CD4-positive, alpha-beta T cell treated with Interleukin-4 for 1 hour (primary cell): ENCODE measurements around the gene CTSW.

Source experiments
- DNase-seq, 2 donors: peaks; one replicate each; pipeline ENCODE4 v3.0.0-alpha.2; 2020 to 2022

Gene CTSW

DNA sequence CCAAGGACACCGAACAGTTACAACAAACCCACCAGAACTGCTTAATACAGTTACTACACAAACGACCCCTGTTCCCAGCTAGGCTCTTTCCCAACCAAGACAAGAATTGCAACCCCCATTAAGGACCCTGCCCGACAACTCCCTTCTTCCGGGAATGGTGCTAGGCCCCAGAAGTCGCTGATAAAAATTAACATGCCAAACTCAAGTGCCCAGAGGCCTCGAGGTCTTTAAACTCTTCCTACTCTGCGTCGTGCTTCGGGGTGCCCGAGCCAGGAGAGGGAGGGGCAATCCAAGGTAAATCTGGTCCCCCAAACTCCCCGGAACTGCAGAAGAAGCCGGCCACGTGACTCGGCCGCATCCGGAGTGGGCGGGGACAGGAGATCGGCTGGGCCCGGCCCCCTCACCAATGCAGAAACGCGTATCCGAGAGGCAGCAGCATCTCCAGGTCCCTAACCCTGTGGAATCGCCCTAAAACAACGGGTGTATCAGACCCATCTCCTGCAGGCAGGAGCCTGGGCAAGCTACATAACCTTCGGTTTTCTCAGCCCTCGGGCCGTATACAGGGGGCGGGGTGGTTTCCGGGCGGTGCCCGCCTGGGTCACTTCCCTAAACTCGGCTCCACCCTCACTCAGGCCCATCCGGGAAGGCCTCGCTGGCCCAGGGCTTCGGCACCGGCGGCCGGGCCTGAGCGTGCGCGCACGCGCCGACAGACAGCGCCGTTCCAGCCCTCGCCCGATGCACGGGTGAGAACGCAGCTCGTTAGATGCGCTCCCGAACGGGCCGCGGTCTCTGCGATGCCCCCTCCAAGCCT, 22.7 kb upstream of the CTSW start:
- DNase-seq, result peak; percentile 85 to 87

GRCh38 chr11:65857500-65857852, 22.2 kb upstream of the CTSW start:
- peak; percentile 35 to 65 for DNase-seq

GRCh38 chr11:65857853-65858680, 21.6 kb upstream of the CTSW start, which contains the start of gene CFL1:
CFL1 (minus strand) TSS chr11:65858180; CDS start chr11:65858099, 81 bp downstream.
- DNase-seq, result peak; percentile 97 to 98

DNA sequence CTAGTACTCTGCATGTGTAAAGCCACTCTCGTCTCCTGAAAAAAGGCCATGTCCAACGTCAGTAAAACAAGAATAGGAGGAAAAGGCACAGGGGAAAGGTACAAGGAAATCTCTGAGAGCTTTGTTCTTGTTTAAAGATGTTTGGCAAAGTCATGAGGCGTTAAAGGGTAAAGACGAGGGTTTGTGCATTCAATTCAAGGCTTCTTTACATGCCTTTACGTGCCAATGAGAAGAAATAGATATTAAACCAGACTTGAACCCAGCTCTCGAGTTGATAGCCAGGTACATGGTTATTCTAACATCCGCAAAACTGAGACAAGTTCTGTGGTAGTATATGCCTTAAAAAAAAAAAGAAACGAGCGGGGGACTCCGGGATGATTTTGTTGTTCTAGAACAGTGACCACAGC, 21.0 kb upstream of the CTSW start:
- no peak for DNase-seq

DNA sequence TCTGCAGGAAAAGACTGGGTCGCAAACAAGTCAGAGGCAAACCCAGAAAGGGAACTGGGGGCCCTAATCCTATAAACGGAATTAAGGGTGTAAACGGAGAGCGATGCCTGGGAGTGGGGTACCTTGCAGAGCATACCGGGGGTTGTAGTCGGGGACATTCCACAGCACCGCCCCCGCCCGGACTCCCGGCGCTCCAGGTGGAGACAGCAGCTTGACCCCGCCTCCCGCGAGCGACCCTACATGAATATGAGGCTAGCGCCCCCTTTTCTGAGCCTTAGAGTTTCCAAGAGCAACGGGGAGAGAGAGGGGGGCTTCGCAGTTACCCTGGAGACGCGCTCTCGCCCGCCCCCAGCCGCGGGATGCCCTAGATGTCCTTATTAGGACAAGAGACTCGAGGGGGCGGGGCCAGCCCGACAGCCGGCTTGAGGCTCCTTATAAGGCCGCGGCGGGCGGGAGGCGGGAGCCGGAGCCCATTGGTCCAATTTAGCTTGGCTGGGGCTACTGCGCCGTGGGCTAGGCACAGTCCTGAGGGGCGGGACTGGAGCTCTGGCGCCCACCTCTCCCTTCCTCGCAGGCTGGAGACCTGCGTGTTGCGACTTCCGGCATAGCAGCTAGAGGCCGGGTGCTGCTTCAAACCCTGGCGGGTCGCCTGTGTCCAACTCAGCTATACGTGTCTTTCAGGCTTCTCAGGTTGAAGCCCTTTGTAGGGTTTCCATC, 20.4 kb upstream of the CTSW start:
- DNase-seq, result peak; percentile 97

DNA sequence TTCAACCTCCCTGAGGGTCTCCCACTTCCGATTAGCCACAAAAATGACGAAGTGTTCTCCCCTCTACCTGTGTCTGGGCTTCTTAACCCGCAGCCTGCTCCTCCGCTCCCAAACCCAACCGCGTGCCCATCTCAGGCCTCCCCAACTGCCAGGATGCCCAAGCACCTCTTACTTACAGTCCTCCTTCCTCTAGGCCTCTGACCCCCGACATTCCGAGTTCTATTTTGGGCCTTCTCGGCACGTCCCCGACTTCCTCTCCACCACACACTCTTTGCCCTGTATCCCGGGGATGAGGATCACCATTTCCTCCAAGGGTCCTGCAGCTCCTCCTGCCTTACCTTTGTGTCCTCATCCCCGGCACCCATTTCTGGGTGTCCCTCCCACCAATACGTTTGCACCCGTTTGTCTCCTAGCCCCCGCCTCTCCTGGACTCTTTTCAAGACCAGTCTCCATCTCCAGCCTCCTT, 19.8 kb upstream of the CTSW start:
- DNase-seq, result no peak

- DNase-seq, result peak; percentile 95 to 96
Observed at GRCh38 chr11:65860278-65861164, 19.1 kb upstream of the CTSW start, which contains the start of gene MUS81. MUS81 (plus strand) TSS chr11:65860433; CDS start chr11:65860754, 321 bp downstream.

DNA sequence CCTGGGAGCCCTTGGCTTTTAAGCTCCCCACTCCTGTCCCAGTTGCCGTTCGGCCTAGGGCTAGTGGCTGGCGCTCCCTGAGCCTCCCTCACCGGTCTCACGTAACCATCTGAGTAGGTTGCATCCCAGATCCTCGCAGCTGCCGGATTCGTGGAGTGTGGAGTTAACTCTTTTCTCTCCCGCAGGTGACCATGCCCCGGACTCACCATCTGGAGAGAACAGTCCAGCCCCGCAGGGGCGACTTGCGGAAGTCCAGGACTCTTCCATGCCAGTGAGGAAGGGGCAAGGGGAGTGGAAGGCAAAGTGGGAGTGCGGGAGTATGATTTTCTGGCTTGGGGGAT, 18.5 kb upstream of the CTSW start:
- no peak for DNase-seq

DNA sequence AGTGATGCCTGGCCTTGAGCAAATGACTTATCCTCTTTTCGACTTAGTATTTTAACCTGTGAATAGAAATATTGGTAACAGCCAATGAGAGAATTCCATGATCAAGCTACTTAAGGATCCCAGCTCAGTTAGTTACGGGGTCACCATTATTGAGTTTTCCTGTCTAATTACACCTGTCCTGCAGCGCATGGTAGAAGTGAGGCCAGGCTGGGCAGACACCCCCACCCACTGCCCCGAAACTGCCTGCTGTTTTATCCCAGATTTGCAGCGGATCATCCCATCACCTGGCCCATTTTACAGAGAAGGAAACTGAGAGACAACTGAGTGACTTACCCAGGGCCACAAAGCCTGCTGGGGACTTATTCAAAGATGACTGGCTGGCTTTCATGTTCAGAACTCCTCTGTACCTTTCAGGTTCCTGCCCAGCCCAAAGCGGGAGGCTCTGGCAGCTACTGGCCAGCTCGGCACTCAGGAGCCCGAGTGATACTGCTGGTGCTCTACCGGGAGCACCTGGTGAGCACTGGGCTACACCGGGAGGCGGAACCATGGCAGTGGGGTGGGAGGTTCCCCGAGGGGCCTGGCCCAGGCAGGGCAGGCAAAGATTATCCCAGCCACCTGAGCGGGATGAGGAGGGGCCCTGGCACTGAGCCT, 18.0 kb upstream of the CTSW start:
- DNase-seq, result no peak

GRCh38 chr11:65862191-65862735, 17.4 kb upstream of the CTSW start:
- DNase-seq, result no peak

DNA sequence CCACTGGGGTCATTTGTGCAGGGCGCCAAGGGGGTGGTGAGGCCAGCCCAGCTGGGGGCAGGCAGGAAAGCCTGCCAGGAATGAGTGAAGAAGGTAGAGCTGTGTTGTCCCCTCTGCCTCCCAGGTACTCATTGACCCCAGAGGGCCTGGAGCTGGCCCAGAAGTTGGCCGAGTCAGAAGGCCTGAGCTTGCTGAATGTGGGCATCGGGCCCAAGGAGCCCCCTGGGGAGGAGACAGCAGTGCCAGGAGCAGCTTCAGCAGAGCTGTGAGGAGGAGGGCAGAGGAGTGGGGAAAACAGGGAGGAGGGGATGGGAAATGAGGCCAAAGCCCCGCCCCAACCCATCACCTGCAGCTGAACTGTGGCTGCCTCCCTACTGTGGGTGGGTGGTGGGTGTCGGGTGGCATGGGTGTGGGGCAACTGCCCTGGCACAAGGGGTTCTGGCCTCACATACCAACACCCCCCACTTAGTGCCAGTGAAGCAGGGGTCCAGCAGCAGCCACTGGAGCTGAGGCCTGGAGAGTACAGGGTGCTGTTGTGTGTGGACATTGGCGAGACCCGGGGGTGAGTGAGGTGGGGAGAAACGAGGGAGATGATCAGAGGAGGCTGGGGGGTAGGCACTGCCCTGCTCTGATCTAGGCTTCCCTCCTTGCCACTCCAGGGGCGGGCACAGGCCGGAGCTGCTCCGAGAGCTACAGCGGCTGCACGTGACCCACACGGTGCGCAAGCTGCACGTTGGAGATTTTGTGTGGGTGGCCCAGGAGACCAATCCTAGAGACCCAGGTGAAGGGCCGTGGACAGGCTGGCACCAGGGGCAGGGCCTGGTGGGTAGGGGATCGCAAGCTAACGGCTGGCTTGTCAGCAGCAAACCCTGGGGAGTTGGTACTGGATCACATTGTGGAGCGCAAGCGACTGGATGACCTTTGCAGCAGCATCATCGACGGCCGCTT, 16.4 kb upstream of the CTSW start:
- DNase-seq, result no peak

GRCh38 chr11:65863889-65864705, 15.5 kb upstream of the CTSW start:
- DNase-seq, result no peak

DNA sequence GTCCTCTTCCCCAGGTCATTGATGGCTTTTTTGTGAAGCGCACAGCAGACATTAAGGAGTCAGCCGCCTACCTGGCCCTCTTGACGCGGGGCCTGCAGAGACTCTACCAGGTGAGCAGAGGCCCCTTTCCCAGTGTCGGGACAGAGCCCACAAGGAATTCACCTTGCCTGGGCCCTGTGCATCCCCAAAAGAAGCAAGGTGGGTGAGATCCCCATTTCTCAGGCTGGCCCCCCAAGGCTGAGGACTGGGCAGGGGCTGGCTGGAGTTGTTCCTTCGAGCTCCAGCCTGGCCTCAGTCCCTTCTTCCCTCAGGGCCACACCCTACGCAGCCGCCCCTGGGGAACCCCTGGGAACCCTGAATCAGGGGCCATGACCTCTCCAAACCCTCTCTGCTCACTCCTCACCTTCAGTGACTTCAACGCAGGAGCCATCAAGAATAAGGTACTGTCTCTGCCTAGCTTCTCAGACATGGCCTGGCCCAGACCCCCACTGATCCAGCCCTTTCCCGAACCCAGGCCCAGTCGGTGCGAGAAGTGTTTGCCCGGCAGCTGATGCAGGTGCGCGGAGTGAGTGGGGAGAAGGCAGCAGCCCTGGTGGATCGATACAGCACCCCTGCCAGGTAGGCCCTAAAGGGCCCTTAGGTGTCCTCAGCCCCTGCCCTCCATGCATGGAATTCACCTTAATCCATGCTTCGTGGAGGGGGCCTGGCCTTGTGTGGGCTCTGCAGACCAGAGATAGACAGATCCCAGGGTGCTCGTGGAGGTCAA, 14.7 kb upstream of the CTSW start:
- no peak for DNase-seq

- no peak for DNase-seq
Observed at GRCh38 chr11:65865550-65866172, 14.0 kb upstream of the CTSW start.

GRCh38 chr11:65866509-65867283, 12.9 kb upstream of the CTSW start:
- DNase-seq, result no peak

GRCh38 chr11:65867284-65868071, 12.2 kb upstream of the CTSW start:
- no peak for DNase-seq
